PFSK-1 (cell line): ENCODE measurements around the gene BTBD1.

Experiments used
- POLR2AphosphoS5 ChIP-seq: IDR thresholded peaks from 2 replicates; pipeline ENCODE4 v1.6.1; 2012; ENCODE audit warnings: low read depth, mild to moderate bottlenecking, control low read depth, low read length, moderate library complexity
- TF ChIP-seq, protein P1 (sequence below), 2 experiments: IDR thresholded peaks; 2 replicates each; pipeline versions ENCODE4 v1.6.1 to v1.8.0; 2011 to 2012; ENCODE audit warnings: low read depth in 2 of 2, low read length in 2 of 2, control low read depth in 1 of 2, inconsistent platforms in 1 of 2, mild to moderate bottlenecking in 1 of 2, moderate library complexity in 1 of 2; ENCODE audit not compliant: insufficient read depth in 1 of 2

DNA sequence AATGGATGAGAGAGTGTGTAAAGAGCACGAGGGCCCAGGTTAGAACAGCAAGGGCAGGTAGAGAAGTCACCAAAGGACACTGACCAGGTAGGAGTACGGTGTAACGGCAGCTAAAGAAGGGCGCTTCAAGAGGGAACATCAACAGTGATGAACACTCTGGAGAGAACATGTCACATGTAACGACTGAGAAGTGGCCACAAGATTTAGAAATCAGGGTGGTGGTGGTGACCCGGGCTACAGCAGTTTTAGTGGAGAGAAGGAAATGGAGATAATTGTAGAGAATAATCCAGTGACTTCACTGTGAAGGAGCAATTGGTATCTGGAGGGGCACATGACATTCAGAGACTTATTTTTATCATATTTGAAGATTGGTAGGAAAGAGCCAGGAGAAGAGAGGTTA, 54.4 kb downstream of the BTBD1 start:
- TF ChIP-seq, protein P1, sequence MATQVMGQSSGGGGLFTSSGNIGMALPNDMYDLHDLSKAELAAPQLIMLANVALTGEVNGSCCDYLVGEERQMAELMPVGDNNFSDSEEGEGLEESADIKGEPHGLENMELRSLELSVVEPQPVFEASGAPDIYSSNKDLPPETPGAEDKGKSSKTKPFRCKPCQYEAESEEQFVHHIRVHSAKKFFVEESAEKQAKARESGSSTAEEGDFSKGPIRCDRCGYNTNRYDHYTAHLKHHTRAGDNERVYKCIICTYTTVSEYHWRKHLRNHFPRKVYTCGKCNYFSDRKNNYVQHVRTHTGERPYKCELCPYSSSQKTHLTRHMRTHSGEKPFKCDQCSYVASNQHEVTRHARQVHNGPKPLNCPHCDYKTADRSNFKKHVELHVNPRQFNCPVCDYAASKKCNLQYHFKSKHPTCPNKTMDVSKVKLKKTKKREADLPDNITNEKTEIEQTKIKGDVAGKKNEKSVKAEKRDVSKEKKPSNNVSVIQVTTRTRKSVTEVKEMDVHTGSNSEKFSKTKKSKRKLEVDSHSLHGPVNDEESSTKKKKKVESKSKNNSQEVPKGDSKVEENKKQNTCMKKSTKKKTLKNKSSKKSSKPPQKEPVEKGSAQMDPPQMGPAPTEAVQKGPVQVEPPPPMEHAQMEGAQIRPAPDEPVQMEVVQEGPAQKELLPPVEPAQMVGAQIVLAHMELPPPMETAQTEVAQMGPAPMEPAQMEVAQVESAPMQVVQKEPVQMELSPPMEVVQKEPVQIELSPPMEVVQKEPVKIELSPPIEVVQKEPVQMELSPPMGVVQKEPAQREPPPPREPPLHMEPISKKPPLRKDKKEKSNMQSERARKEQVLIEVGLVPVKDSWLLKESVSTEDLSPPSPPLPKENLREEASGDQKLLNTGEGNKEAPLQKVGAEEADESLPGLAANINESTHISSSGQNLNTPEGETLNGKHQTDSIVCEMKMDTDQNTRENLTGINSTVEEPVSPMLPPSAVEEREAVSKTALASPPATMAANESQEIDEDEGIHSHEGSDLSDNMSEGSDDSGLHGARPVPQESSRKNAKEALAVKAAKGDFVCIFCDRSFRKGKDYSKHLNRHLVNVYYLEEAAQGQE (IDR thresholded peaks at IDR 0.05; ENCODE audit: insufficient read depth in 1 of 2, low read depth in 2 of 2, low read length in 2 of 2), result no peak
- no peak for TF ChIP-seq POLR2AphosphoS5
